Stimulated activated CD4-positive, alpha-beta T cell treated with anti-CD3 and anti-CD28 coated beads, Interleukin-12 subunit alpha, Interleukin-12 subunit beta, amount 100 ng/mL, for 4 hours (primary cell): Measurements from ENCODE around the gene VTI1A.
"Not testable (repeated sequence)": the region's sequence is repeated elsewhere in the genome, so short reads cannot be mapped to it uniquely, and the experiment has no call there.

Experiments used
- DNase-seq: peaks from one replicate; pipeline ENCODE4 v3.0.0-alpha.2; 2020

Gene VTI1A

GRCh38 chr10:112728118-112728883 lies 281.3 kb downstream of the VTI1A start:
- DNase-seq = no peak

DNA sequence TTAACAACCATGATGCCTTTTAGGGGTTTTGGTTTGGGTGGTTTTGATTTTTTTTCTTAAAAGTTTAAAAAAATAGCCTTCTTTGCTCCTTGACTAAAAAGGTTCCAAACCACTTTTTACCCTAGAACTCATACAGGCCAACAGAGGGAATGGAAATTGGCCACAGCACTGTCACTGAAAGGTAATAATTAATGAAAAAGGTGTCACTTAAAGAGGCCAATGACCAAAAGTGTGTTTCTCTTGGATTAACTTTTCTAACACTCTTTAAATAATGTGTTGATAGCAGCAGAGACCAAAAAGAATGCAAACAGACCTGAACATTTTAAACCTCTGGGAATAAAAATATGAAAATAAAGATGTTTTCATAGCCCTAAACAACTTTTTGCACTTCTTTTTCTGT lies 282.0 kb downstream of the VTI1A start:
- no peak for DNase-seq

GRCh38 chr10:112731450-112731849 lies 284.4 kb downstream of the VTI1A start:
- DNase-seq = not testable (repeated sequence)

- DNase-seq = no peak
These were observed 285.4 kb downstream of the VTI1A start for GRCh38 chr10:112732277-112732921.

- DNase-seq = no peak
These were observed 288.2 kb downstream of the VTI1A start for GRCh38 chr10:112735041-112735695.

GRCh38 chr10:112738606-112739591 lies 291.9 kb downstream of the VTI1A start:
- DNase-seq = no peak

GRCh38 chr10:112739592-112740353 lies 292.8 kb downstream of the VTI1A start:
- DNase-seq = no peak

DNA sequence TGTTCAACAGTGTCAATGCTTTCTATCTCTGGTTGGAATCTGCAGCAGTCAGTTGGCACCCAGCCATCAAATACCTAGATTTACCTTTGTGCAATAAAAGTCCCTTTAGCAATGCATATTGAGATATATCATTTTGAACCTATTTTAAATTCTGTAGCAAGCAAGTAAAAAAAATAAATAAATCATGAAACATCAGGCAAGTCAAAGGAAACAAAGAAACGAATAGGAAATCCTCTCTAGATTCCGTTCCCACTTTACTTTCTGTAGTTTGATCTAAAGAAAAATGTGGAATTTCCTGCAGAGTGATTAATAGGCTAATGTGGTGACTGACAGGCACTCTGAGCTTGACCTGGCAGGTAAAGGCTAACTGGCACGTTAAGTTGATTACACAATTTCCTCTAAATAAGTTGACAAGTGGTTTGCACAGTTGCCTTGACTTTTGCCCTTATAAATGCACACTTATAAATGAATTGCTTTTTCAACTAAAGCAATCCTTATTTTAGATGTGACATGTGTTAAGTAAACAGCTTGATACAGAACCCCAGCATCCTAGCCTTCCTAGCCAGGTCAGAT lies 294.9 kb downstream of the VTI1A start:
- no peak for DNase-seq

- DNase-seq = no peak
These were observed 297.4 kb downstream of the VTI1A start for GRCh38 chr10:112744181-112745096.

GRCh38 chr10:112746329-112746728 lies 299.3 kb downstream of the VTI1A start:
- DNase-seq = no peak

- DNase-seq = no peak
These were observed 303.6 kb downstream of the VTI1A start for GRCh38 chr10:112750427-112751167.

- no peak for DNase-seq
These were observed 304.6 kb downstream of the VTI1A start for GRCh38 chr10:112751651-112752050.

DNA sequence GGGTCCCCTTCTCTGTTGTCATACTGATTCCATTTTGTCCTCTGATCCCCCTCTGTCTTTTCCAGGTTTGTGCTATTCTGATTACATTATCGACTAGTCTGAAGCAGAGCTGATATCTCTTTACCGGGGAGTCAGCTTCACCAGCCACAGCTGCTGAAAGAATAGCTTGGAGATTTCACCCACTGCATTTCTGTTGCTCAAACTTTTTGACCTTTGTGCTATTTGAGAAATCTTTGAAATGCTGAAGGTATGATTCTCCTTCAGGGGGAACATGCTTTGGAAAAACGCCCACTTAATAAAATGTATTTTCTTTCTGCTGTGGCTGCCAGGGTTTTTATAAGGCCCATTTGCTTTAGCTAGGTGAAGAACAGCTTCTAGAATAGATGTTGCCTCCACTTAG lies 305.3 kb downstream of the VTI1A start:
- DNase-seq = no peak

- DNase-seq = no peak
These were observed 307.0 kb downstream of the VTI1A start for GRCh38 chr10:112753961-112754411.

DNA sequence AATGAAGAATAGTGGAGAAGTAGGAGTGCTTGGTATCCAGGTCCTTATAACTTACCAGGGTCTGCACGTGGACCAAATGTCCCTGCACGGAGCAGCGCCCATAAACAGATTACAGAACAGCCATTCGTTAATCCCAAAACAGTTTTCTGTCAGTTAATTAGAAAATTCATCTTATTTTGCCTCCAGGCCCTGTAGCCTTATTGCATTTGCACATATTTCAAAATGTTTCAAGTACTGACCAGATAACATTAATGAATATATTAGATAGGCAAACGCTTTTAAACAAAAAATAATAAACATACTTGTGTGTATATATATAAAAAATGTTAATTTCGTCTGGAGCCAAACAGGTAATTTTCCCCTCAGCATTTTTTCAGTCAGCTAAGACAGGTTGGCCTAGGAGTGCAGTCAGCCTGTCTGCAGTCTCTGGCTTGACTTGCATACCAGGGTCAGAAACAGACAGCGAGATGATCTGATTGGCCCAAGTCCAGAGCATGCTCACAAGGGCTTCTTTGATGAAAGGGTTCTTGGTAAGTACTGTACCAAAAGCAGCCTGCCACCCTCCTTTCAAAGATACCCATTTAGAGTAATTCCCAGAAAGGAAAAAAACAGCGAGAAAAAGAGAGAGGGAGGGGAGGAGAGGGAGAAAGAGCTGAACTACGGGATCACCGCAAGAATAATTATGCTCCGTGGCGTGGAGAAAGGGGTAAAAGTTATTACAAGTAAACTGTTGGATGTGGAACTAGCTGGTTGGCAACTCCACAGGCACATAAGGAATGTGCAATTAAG lies 308.6 kb downstream of the VTI1A start:
- no peak for DNase-seq

GRCh38 chr10:112756235-112756527 lies 309.2 kb downstream of the VTI1A start:
- no peak for DNase-seq

- no peak for DNase-seq
These were observed 311.9 kb downstream of the VTI1A start for GRCh38 chr10:112758961-112759360.

GRCh38 chr10:112759496-112759895 lies 312.5 kb downstream of the VTI1A start:
- no peak for DNase-seq

- no peak for DNase-seq
These were observed 314.2 kb downstream of the VTI1A start for GRCh38 chr10:112761256-112761655.
